ENCODE measurements around the gene FNTB. TPM values are rescaled to one million over a fixed set of nuclear protein-coding genes. Genes with fewer than 3 reads are reported as not detected.
A peak's percentile ranks its signal among the peaks of the same experiment; 100 is the strongest.

The FNTB gene
- total and polyA plus RNA-seq, 9 of the 15 experiments (the other 6 are each of a cell fraction or from before 2014, with no cell fraction given) = 6.9 to 23.2 (median 12.2) TPM

- TF ChIP-seq, protein P1, sequence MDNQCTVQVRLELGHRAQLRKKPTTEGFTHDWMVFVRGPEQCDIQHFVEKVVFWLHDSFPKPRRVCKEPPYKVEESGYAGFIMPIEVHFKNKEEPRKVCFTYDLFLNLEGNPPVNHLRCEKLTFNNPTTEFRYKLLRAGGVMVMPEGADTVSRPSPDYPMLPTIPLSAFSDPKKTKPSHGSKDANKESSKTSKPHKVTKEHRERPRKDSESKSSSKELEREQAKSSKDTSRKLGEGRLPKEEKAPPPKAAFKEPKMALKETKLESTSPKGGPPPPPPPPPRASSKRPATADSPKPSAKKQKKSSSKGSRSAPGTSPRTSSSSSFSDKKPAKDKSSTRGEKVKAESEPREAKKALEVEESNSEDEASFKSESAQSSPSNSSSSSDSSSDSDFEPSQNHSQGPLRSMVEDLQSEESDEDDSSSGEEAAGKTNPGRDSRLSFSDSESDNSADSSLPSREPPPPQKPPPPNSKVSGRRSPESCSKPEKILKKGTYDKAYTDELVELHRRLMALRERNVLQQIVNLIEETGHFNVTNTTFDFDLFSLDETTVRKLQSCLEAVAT (IDR thresholded peaks at IDR 0.05) = peak in 1 of 2 experiments; percentile 87; a peak in 2 of 4 replicates
These were observed 94.5 kb downstream of the FNTB start (continued) for GRCh38 chr14:65080960-65081747.

DNA sequence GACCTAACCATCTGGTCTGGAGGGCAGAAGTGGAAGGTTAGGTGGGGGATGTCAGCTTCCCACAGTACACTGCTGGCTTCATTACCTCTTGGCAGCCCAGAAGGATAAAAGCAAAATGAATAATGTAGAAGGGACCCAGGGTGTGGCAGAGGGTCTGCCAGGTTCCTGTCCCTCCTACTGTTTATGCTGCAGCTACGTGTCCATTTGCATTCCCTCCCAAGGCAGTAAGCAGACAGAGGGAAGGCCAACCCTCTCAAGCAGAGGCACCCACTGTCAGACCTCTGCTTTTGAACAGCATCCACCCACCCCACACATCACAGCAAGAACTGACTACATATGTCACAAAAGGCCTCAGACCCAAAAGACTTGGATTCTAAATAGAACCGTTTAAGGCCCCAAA, 96.2 kb downstream of the FNTB start:
- Histone ChIP-seq H3K36me3 (ENCODE audit: control insufficient read depth, insufficient read depth, low read length) (peaks cover 84% of the 10 kb centered on the region), H3K4me2 (ENCODE audit: insufficient read depth, low read length) (no peak overlapping the region), H2AFZ (ENCODE audit: low read depth, low read length) (no peak overlapping the region), H3K4me1 (replicated peaks in 1 of 2; ENCODE audit: control insufficient read depth in 2 of 2, insufficient read depth in 2 of 2, low read length in 2 of 2) (peaks cover 0 to 12% of the 10 kb centered on the region in 2 experiments; a peak in 3 of 5 replicates), H3K9me1 (ENCODE audit: control insufficient read depth, insufficient read depth, low read length) (no peaks in the 10 kb centered on the region), H3K9ac (ENCODE audit: insufficient read depth in 1 of 2, low read depth in 2 of 2, low read length in 2 of 2) (no peak overlapping the region), H3K9me3 (replicated peaks; ENCODE audit: control insufficient read depth, insufficient read depth, low read depth, low read length) (peaks cover 2% of the 10 kb centered on the region; the same call in 1 of the 2 replicates), H3K4me3 (no peak overlapping the region), H3K79me2 (ENCODE audit: control insufficient read depth, insufficient read depth, low read length) (peaks cover 16% of the 10 kb centered on the region; the same call in 2 of the 3 replicates), H3K27ac (ENCODE audit: extremely low read depth, low read depth, low read length) (no peak overlapping the region), H4K20me1 (replicated peaks; ENCODE audit: control insufficient read depth, insufficient read depth, low read length) (no peaks in the 10 kb centered on the region), H3K27me3 (ENCODE audit: control insufficient read depth in 2 of 2, insufficient read depth in 2 of 2, low read length in 2 of 2) (no peaks in the 10 kb centered on the region)
- WGBS (ENCODE audit: insufficient coverage, low coverage, missing lambda C conversion rate) = 82% methylated on average over 2 of the region's 2 CpGs
- ChIA-PET POLR2A (interaction anchor here (1.4 kb wide), 1 partner anchor 9 kb away, joined by 6 read pairs; no protein-coding TSS in a partner anchor), CTCF (ENCODE audit: low intra/inter-chr PET ratio) (no interaction called here)
- FAIRE-seq (no peak), DNase-seq (ENCODE audit: extremely low read depth in 1 of 4, low spot score in 3 of 4) (no peak), ATAC-seq (no peak)
- in situ Hi-C loops (cut with MboI) = no loop called here
- BruUV-seq (replicated peaks) = no TSS peak
- TF ChIP-seq PML (IDR thresholded peaks at IDR 0.05; ENCODE audit: low read length) = no peak
- TF ChIP-seq, protein P2, sequence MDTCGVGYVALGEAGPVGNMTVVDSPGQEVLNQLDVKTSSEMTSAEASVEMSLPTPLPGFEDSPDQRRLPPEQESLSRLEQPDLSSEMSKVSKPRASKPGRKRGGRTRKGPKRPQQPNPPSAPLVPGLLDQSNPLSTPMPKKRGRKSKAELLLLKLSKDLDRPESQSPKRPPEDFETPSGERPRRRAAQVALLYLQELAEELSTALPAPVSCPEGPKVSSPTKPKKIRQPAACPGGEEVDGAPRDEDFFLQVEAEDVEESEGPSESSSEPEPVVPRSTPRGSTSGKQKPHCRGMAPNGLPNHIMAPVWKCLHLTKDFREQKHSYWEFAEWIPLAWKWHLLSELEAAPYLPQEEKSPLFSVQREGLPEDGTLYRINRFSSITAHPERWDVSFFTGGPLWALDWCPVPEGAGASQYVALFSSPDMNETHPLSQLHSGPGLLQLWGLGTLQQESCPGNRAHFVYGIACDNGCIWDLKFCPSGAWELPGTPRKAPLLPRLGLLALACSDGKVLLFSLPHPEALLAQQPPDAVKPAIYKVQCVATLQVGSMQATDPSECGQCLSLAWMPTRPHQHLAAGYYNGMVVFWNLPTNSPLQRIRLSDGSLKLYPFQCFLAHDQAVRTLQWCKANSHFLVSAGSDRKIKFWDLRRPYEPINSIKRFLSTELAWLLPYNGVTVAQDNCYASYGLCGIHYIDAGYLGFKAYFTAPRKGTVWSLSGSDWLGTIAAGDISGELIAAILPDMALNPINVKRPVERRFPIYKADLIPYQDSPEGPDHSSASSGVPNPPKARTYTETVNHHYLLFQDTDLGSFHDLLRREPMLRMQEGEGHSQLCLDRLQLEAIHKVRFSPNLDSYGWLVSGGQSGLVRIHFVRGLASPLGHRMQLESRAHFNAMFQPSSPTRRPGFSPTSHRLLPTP (IDR thresholded peaks at IDR 0.05; ENCODE audit: borderline replicate concordance, extremely low read depth, insufficient read length) = no peak
- no peak for TF ChIP-seq HBP1 (CRISPR knock-in tag; IDR thresholded peaks at IDR 0.05)
- no peak for TF ChIP-seq TRIM28 (IDR thresholded peaks at IDR 0.05)
- no peak for TF ChIP-seq SRSF9 (IDR thresholded peaks at IDR 0.05; ENCODE audit: borderline replicate concordance, low read depth, low read length)
- TF ChIP-seq CTBP1 (IDR thresholded peaks at IDR 0.05; ENCODE audit: borderline replicate concordance) = no peak
- no peak for TF ChIP-seq ZNF24 (IDR thresholded peaks at IDR 0.05)
- TF ChIP-seq RBM25 (IDR thresholded peaks at IDR 0.05; ENCODE audit: low read depth, low read length, severe bottlenecking) = no peak
- TF ChIP-seq, protein P3, sequence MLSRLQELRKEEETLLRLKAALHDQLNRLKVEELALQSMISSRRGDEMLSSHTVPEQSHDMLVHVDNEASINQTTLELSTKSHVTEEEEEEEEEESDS (CRISPR knock-in tag; IDR thresholded peaks at IDR 0.05) = no peak
- intact Hi-C loops (cut with micrococcal nuclease) = no loop called here

All from K562 (cell line).